ENCODE data around the gene PRDM16.

Gene PRDM16

GRCh38 chr1:3408751-3409266 lies 339.8 kb downstream of the PRDM16 start:
- Histone ChIP-seq H2AFZ (ENCODE audit: low read length) (no peak overlapping the region), H3K9me2 (replicated peaks; ENCODE audit: low read depth, low read length) (no peaks in the 10 kb centered on the region), H3K36me3 (ENCODE audit: insufficient read depth, low read length) (no peaks in the 10 kb centered on the region; the same call in 1 of the 2 replicates), H4K20me1 (ENCODE audit: insufficient read depth, low read length, poor library complexity, severe bottlenecking) (no peaks in the 10 kb centered on the region), H3K9me3 (ENCODE audit: insufficient read depth, low read depth, low read length) (no peaks in the 10 kb centered on the region), H3K9ac (ENCODE audit: low read depth, low read length, poor library complexity, severe bottlenecking) (no peak overlapping the region), H3K27me3 (ENCODE audit: insufficient read depth, low read length, poor library complexity, severe bottlenecking) (no peaks in the 10 kb centered on the region), H3K79me2 (ENCODE audit: insufficient read depth, low read length) (no peaks in the 10 kb centered on the region), H3F3A (ENCODE audit: low read depth) (no peaks in the 10 kb centered on the region), H3K4me3 (ENCODE audit: low read length, poor library complexity, severe bottlenecking) (no peak overlapping the region), H3K4me2 (ENCODE audit: low read depth, low read length, poor library complexity, severe bottlenecking) (no peak overlapping the region), H3K4me1 (ENCODE audit: insufficient read depth, low read length, poor library complexity, severe bottlenecking) (no peaks in the 10 kb centered on the region)
- no peak for TF ChIP-seq EZH2phosphoT487 (IDR thresholded peaks at IDR 0.05; ENCODE audit: borderline replicate concordance)
- TF ChIP-seq CTCF (conservative IDR thresholded peaks at IDR 0.05; ENCODE audit: low read length), result no peak

GRCh38 chr1:3409366-3410141 lies 340.6 kb downstream of the PRDM16 start:
- H3K9me2 ChIP-seq (replicated peaks; ENCODE audit: low read depth, low read length), result no peaks in the 10 kb centered on the region
- H3K36me3 ChIP-seq (ENCODE audit: insufficient read depth, low read length), result no peaks in the 10 kb centered on the region; the same call in 1 of the 2 replicates
- H3K4me1 ChIP-seq (ENCODE audit: insufficient read depth, low read length, poor library complexity, severe bottlenecking), result no peaks in the 10 kb centered on the region
- H3K9ac ChIP-seq (ENCODE audit: low read depth, low read length, poor library complexity, severe bottlenecking), result no peak overlapping the region
- no peak for TF ChIP-seq EZH2phosphoT487 (IDR thresholded peaks at IDR 0.05; ENCODE audit: borderline replicate concordance)
- TF ChIP-seq CTCF (conservative IDR thresholded peaks at IDR 0.05; ENCODE audit: low read length), result no peak
- H3K4me2 ChIP-seq (ENCODE audit: low read depth, low read length, poor library complexity, severe bottlenecking), result no peak overlapping the region
- no peaks in the 10 kb centered on the region for H3K9me3 ChIP-seq (ENCODE audit: insufficient read depth, low read depth, low read length)
- H3F3A ChIP-seq (ENCODE audit: low read depth), result no peaks in the 10 kb centered on the region
- no peaks in the 10 kb centered on the region for H3K27me3 ChIP-seq (ENCODE audit: insufficient read depth, low read length, poor library complexity, severe bottlenecking)
- no peaks in the 10 kb centered on the region for H3K79me2 ChIP-seq (ENCODE audit: insufficient read depth, low read length)
- H4K20me1 ChIP-seq (ENCODE audit: insufficient read depth, low read length, poor library complexity, severe bottlenecking), result no peaks in the 10 kb centered on the region
- H3K4me3 ChIP-seq (ENCODE audit: low read length, poor library complexity, severe bottlenecking), result no peak overlapping the region
- H2AFZ ChIP-seq (ENCODE audit: low read length), result no peak overlapping the region

- no peak for TF ChIP-seq EZH2phosphoT487 (IDR thresholded peaks at IDR 0.05; ENCODE audit: borderline replicate concordance)
- TF ChIP-seq CTCF (conservative IDR thresholded peaks at IDR 0.05; ENCODE audit: low read length), result no peak
- no peak overlapping the region for H2AFZ ChIP-seq (ENCODE audit: low read length)
- no peaks in the 10 kb centered on the region for H4K20me1 ChIP-seq (ENCODE audit: insufficient read depth, low read length, poor library complexity, severe bottlenecking)
- no peaks in the 10 kb centered on the region for H3K79me2 ChIP-seq (ENCODE audit: insufficient read depth, low read length)
- no peak overlapping the region for H3K9ac ChIP-seq (ENCODE audit: low read depth, low read length, poor library complexity, severe bottlenecking)
- H3K27me3 ChIP-seq (ENCODE audit: insufficient read depth, low read length, poor library complexity, severe bottlenecking), result no peaks in the 10 kb centered on the region
- H3K9me3 ChIP-seq (ENCODE audit: insufficient read depth, low read depth, low read length), result no peaks in the 10 kb centered on the region
- no peaks in the 10 kb centered on the region for H3K9me2 ChIP-seq (replicated peaks; ENCODE audit: low read depth, low read length)
- H3K4me3 ChIP-seq (ENCODE audit: low read length, poor library complexity, severe bottlenecking), result no peak overlapping the region
- no peaks in the 10 kb centered on the region; the same call in 1 of the 2 replicates for H3K36me3 ChIP-seq (ENCODE audit: insufficient read depth, low read length)
- no peaks in the 10 kb centered on the region for H3F3A ChIP-seq (ENCODE audit: low read depth)
- no peaks in the 10 kb centered on the region for H3K4me1 ChIP-seq (ENCODE audit: insufficient read depth, low read length, poor library complexity, severe bottlenecking)
- no peak overlapping the region for H3K4me2 ChIP-seq (ENCODE audit: low read depth, low read length, poor library complexity, severe bottlenecking)
Observed at GRCh38 chr1:3410142-3410925, 341.3 kb downstream of the PRDM16 start.
